Osteoblast (primary cell): ENCODE results near the gene POGK. TPM values are rescaled to one million over a fixed set of nuclear protein-coding genes. Genes with fewer than 3 reads are reported as not detected.

Experiments
- DNase-seq: peaks from one replicate; pipeline ENCODE4 v3.0.0; 2011; ENCODE audit warnings: low spot score, mixed read lengths; ENCODE audit not compliant: insufficient read length; ENCODE audit errors: missing footprints
- H2AFZ ChIP-seq: 2 replicates; pipeline ENCODE4 v1.6.0; 2011; ENCODE audit warnings: mild to moderate bottlenecking, low read length
- H3K27ac ChIP-seq: 2 replicates; pipeline ENCODE4 v1.5.1; 2011; ENCODE audit warnings: mild to moderate bottlenecking, low read depth, low read length, moderate library complexity
- H3K27me3 ChIP-seq: 2 replicates; pipeline ENCODE4 v1.6.0; 2012; ENCODE audit warnings: mild to moderate bottlenecking, control low read depth, inconsistent platforms, low read length, moderate library complexity; ENCODE audit not compliant: insufficient read depth
- H3K36me3 ChIP-seq: 2 replicates; pipeline ENCODE4 v1.5.1; 2011; ENCODE audit warnings: mild to moderate bottlenecking, low read length, control low read depth, moderate library complexity; ENCODE audit not compliant: insufficient read depth
- H3K4me1 ChIP-seq: 2 replicates; pipeline ENCODE4 v1.5.1; 2011; ENCODE audit warnings: mild to moderate bottlenecking, low read length, control low read depth, moderate library complexity; ENCODE audit not compliant: insufficient read depth
- H3K4me2 ChIP-seq: 2 replicates; pipeline ENCODE4 v1.6.0; 2011; ENCODE audit warnings: mild to moderate bottlenecking, low read length; ENCODE audit not compliant: insufficient read depth
- H3K4me3 ChIP-seq: fragments of 200-600 bp; sonication (generic); 3 replicates; pipeline ENCODE4 v1.5.1; 2012; ENCODE audit warnings: mild to moderate bottlenecking, low read length, inconsistent platforms; ENCODE audit not compliant: insufficient read depth
- H3K79me2 ChIP-seq: 2 replicates; pipeline ENCODE4 v1.6.0; 2012; ENCODE audit warnings: mild to moderate bottlenecking, low read length, control low read depth, inconsistent platforms; ENCODE audit not compliant: insufficient read depth
- H3K9me3 ChIP-seq: 2 replicates; pipeline ENCODE4 v1.5.1; 2011; ENCODE audit warnings: low read depth, low read length, control low read depth
- H4K20me1 ChIP-seq: 2 replicates; pipeline ENCODE4 v1.6.0; 2012; ENCODE audit warnings: mild to moderate bottlenecking, low read length, control low read depth; ENCODE audit not compliant: insufficient read depth
- CTCF ChIP-seq: IDR thresholded peaks from 2 replicates; pipeline ENCODE4 v1.5.1; 2011; ENCODE audit warnings: mild to moderate bottlenecking, low read depth, low read length, moderate library complexity; ENCODE audit errors: extremely low read depth
- total RNA-seq: library from RNA; depleted of rRNA; stranded (reverse); fragments of >200 nt; gene quantifications from 2 replicates; pipeline ENCODE4 v1.2.3, GENCODE V29; 2012

Gene POGK
- total RNA-seq, 1 donor: 30.0 TPM

GRCh38 chr1:166889776-166890175, 50.5 kb downstream of the POGK start:
- Histone ChIP-seq H3K27me3 (peaks cover 15% of the 10 kb centered on the region), H3K4me2 (no peak overlapping the region), H3K36me3 (no peaks in the 10 kb centered on the region), H3K9me3 (no peaks in the 10 kb centered on the region), H2AFZ (no peak overlapping the region), H4K20me1 (no peaks in the 10 kb centered on the region), H3K4me1 (no peaks in the 10 kb centered on the region), H3K27ac (no peak overlapping the region), H3K4me3 (no peak overlapping the region), H3K79me2 (no peaks in the 10 kb centered on the region)
- DNase-seq: no peak
- no peak for TF ChIP-seq CTCF

DNA sequence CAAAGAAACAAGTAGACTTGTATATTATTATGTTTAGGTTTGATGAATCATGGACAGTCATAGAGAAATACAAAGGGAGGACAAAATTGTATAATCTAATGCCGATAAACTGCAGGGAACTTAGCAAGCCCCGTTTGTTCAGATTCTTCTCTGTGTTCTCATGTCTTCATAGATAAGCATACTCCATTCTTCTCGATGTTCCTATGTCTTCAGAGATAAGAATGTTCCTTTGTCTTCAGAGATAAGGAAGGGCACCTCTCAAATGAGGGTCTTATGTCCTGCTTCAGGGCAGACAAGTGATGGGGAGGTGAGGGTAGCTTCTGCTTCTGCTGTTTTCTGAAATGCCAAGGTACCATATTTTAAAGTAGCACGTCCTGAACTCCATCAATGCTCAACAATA, 56.5 kb downstream of the POGK start:
- H3K9me3 ChIP-seq: no peaks in the 10 kb centered on the region
- no peak for DNase-seq
- no peak for TF ChIP-seq CTCF
- H4K20me1 ChIP-seq: no peaks in the 10 kb centered on the region
- no peaks in the 10 kb centered on the region for H3K79me2 ChIP-seq
- H3K4me2 ChIP-seq: no peak overlapping the region
- H2AFZ ChIP-seq: no peak overlapping the region
- H3K27ac ChIP-seq: no peak overlapping the region
- no peak overlapping the region for H3K4me3 ChIP-seq
- no peaks in the 10 kb centered on the region for H3K4me1 ChIP-seq
- no peaks in the 10 kb centered on the region for H3K36me3 ChIP-seq
- H3K27me3 ChIP-seq: peaks cover 5% of the 10 kb centered on the region

- no peaks in the 10 kb centered on the region for H3K36me3 ChIP-seq
- no peak overlapping the region for H3K27ac ChIP-seq
- no peak overlapping the region for H3K4me2 ChIP-seq
- no peak for TF ChIP-seq CTCF
- no peak overlapping the region for H2AFZ ChIP-seq
- no peak for DNase-seq
- H3K27me3 ChIP-seq: no peaks in the 10 kb centered on the region
- H3K79me2 ChIP-seq: no peaks in the 10 kb centered on the region
- no peak overlapping the region for H3K4me3 ChIP-seq
- H4K20me1 ChIP-seq: no peaks in the 10 kb centered on the region
- H3K4me1 ChIP-seq: no peaks in the 10 kb centered on the region
- no peaks in the 10 kb centered on the region for H3K9me3 ChIP-seq
Observed at GRCh38 chr1:166899769-166900168, 60.5 kb downstream of the POGK start.

DNA sequence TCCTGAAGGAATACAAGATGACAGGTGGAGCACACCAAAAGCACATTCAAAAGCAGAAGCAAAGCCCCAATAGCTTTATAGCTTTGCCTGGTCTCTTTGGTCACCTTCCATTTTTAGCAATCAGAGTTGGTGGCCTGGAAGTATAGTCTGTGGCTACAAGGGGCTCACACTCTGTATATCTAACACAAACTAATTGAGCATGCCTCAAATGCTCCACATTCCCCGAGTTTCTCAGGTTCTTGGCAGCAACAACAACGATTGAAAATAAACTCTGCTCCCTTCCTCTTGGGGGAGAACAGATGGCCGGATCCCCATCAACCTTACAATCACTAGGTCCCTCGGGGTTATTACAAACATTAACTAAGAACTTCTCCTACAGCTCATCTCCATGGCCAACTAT, 61.7 kb downstream of the POGK start:
- H3K4me2 ChIP-seq: no peak overlapping the region
- no peak for TF ChIP-seq CTCF
- no peaks in the 10 kb centered on the region for H3K9me3 ChIP-seq
- DNase-seq: no peak
- H2AFZ ChIP-seq: no peak overlapping the region
- no peak overlapping the region for H3K27ac ChIP-seq
- no peaks in the 10 kb centered on the region for H3K27me3 ChIP-seq
- H3K36me3 ChIP-seq: no peaks in the 10 kb centered on the region
- H4K20me1 ChIP-seq: no peaks in the 10 kb centered on the region
- H3K79me2 ChIP-seq: no peaks in the 10 kb centered on the region
- peaks cover 9% of the 10 kb centered on the region for H3K4me1 ChIP-seq
- H3K4me3 ChIP-seq: no peak overlapping the region
